ENCODE results near the gene ERCC6L.

ERCC6L gene

GRCh38 chrX:72216973-72217372 is 21.9 kb downstream of the ERCC6L start:
- no peaks in the 10 kb centered on the region for H3K27me3 ChIP-seq (ENCODE audit: insufficient read depth, low read depth, severe bottlenecking)
- no peak for DNase-seq
- H3K36me3 ChIP-seq, result peaks cover 24% of the 10 kb centered on the region
- no peak overlapping the region for H3K4me3 ChIP-seq (ENCODE audit: low read depth, low read length)
- no peak overlapping the region for H3K27ac ChIP-seq
- no peaks in the 10 kb centered on the region for H3K9me3 ChIP-seq (ENCODE audit: severe bottlenecking)
- TF ChIP-seq, protein P1, sequence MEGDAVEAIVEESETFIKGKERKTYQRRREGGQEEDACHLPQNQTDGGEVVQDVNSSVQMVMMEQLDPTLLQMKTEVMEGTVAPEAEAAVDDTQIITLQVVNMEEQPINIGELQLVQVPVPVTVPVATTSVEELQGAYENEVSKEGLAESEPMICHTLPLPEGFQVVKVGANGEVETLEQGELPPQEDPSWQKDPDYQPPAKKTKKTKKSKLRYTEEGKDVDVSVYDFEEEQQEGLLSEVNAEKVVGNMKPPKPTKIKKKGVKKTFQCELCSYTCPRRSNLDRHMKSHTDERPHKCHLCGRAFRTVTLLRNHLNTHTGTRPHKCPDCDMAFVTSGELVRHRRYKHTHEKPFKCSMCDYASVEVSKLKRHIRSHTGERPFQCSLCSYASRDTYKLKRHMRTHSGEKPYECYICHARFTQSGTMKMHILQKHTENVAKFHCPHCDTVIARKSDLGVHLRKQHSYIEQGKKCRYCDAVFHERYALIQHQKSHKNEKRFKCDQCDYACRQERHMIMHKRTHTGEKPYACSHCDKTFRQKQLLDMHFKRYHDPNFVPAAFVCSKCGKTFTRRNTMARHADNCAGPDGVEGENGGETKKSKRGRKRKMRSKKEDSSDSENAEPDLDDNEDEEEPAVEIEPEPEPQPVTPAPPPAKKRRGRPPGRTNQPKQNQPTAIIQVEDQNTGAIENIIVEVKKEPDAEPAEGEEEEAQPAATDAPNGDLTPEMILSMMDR (IDR thresholded peaks at IDR 0.05; ENCODE audit: low read depth, low read length), result no peak

DNA sequence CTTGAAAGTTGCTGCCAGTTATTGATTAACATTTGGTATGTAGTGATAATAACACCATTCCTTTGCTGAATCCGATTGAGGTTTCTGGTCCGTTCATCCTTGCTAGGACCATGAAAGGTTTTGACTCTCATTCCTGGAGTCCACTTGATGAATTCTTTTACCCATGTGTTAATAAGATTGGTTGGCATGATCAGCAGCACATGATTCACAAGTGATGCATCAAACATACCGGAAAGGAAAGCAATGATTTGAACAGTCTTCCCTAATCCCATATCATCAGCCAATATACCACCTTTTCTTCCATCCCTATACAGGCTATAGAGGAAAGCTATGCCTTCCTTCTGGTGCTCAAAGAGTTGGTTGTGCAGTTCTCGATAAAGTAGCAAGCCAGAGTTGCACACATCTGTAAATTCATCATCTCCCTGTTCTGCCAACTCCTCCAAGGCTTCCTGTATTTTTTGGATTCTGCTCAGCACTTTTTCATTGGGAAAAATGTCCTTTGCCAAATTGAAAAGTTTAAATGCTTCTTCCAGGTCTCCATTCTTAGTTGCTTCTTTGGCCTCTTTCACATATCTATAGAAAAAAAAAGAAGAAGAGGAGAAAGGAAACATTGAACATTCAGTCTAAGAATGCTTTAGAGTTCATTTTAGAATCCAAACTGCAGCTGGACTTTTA is 30.6 kb downstream of the ERCC6L start:
- H3K4me3 ChIP-seq (ENCODE audit: low read depth, low read length), result no peak overlapping the region
- no peaks in the 10 kb centered on the region for H3K27me3 ChIP-seq (ENCODE audit: insufficient read depth, low read depth, severe bottlenecking)
- TF ChIP-seq, protein P1 (IDR thresholded peaks at IDR 0.05; ENCODE audit: low read depth, low read length), result no peak
- DNase-seq, result no peak
- peaks cover 52% of the 10 kb centered on the region for H3K36me3 ChIP-seq
- H3K9me3 ChIP-seq (ENCODE audit: severe bottlenecking), result no peaks in the 10 kb centered on the region
- H3K27ac ChIP-seq, result no peak overlapping the region

DNA sequence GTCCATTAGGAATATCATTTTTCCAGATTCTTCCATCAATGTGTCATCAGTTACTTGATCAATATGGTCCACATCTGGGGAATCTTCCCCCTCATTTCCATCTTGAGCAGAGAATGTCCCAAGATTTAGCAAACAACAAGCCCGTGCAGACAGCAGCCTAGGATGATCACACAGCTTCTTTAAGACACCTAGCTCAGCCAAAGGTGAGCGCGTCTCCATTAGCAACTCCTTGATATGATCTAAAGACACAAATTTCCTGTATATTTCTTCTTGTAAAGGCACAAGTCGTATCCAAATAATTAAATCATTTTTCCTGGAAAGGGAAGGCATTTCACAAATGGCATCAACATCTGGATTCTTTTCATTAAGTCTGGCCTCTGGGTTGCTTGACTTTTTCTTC is 31.5 kb downstream of the ERCC6L start:
- H3K4me3 ChIP-seq (ENCODE audit: low read depth, low read length), result no peak overlapping the region
- no peaks in the 10 kb centered on the region for H3K9me3 ChIP-seq (ENCODE audit: severe bottlenecking)
- TF ChIP-seq, protein P1 (IDR thresholded peaks at IDR 0.05; ENCODE audit: low read depth, low read length), result no peak
- H3K27ac ChIP-seq, result no peak overlapping the region
- DNase-seq, result no peak
- peaks cover 52% of the 10 kb centered on the region for H3K36me3 ChIP-seq
- H3K27me3 ChIP-seq (ENCODE audit: insufficient read depth, low read depth, severe bottlenecking), result no peaks in the 10 kb centered on the region

DNA sequence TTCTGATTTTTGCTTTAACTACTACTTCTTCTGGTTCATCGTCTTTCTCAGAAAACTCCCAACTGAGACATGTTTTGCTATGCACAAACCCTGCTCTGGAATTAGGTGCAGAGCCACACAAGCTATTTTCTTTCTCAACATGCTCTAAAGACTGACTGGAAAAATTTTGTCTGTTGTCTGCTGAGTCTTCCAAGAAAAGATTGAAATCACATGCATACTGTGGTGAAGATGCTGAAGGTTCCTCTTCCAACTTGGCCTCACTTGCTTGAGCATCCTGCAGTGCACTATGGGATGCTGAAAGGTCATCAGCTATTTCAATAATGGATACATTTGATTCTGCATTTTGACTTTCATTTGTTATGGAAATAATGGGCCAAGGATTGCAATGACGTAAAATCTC is 33.1 kb downstream of the ERCC6L start:
- TF ChIP-seq, protein P1 (IDR thresholded peaks at IDR 0.05; ENCODE audit: low read depth, low read length), result no peak
- no peaks in the 10 kb centered on the region for H3K9me3 ChIP-seq (ENCODE audit: severe bottlenecking)
- H3K27ac ChIP-seq, result no peak overlapping the region

GRCh38 chrX:72203421-72203820 is 35.4 kb downstream of the ERCC6L start:
- no peak for DNase-seq
- Histone ChIP-seq H3K36me3 (peaks cover 82% of the 10 kb centered on the region), H3K27me3 (ENCODE audit: insufficient read depth, low read depth, severe bottlenecking) (no peaks in the 10 kb centered on the region), H3K27ac (no peak overlapping the region), H3K4me3 (ENCODE audit: low read depth, low read length) (no peak overlapping the region), H3K9me3 (ENCODE audit: severe bottlenecking) (no peaks in the 10 kb centered on the region)
- TF ChIP-seq, protein P1 (IDR thresholded peaks at IDR 0.05; ENCODE audit: low read depth, low read length), result no peak

More for the DNA sequence above, 33.1 kb downstream of the ERCC6L start:
- DNase-seq, result no peak
- H3K27me3 ChIP-seq (ENCODE audit: insufficient read depth, low read depth, severe bottlenecking), result no peaks in the 10 kb centered on the region
- H3K36me3 ChIP-seq, result peaks cover 62% of the 10 kb centered on the region
- H3K4me3 ChIP-seq (ENCODE audit: low read depth, low read length), result no peak overlapping the region

All from WERI-Rb-1 (cell line).